ENCODE measurements around the gene TNS3. TPM values are rescaled to one million over a fixed set of nuclear protein-coding genes. Genes with fewer than 3 reads are reported as not detected.

Gene TNS3
- total RNA-seq, 4 donors from 2014 or later = 34.6 to 52.5 (median 48.6) TPM

DNA sequence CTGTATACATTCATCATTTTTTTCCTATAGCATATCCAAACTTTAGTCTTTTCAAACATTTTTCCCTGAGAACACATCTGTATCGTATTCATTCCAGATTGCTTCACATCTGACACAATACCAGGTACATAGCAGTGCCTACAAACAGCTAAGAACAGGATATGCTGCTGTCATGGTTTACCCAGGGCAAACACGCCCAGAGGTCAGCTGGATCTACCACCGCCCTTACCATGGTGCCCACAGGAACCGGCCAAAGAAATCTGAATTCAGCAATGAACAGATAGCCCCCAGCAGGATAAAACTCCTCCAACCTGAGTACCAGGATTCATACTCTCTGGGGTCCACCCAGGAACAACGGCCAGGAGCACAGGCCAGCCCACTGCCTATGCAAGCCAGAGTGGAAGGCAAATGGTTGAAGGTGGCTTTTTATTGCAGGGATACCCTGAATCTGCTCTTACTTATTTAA lies 43.0 kb downstream of the TNS3 start:
- Histone ChIP-seq H3K36me3 (no peaks in the 10 kb centered on the region), H3K9me3 (no peaks in the 10 kb centered on the region), H3K27me3 (peaks cover 0 to 10% (median 0%) of the 10 kb centered on the region in 4 donors), H3K27ac (replicated peaks in 1 of 4) (no peak overlapping the region), H3K4me3 (no peak overlapping the region), H3K4me1 (peaks cover 10 to 61% (median 51%) of the 10 kb centered on the region in 4 donors)
- intact Hi-C loops (cut with DNase I) = no loop called here
- DNase-seq (ENCODE audit: extremely low spot score) = no peak
- WGBS = 97% methylated on average over 5 of the region's 5 CpGs
- TF ChIP-seq EP300 (IDR thresholded peaks at IDR 0.05) (no peak), POLR2A (IDR thresholded peaks at IDR 0.05; ENCODE audit: low read depth) (no peak), POLR2AphosphoS5 (IDR thresholded peaks at IDR 0.05) (no peak)
- TF ChIP-seq, protein P1, sequence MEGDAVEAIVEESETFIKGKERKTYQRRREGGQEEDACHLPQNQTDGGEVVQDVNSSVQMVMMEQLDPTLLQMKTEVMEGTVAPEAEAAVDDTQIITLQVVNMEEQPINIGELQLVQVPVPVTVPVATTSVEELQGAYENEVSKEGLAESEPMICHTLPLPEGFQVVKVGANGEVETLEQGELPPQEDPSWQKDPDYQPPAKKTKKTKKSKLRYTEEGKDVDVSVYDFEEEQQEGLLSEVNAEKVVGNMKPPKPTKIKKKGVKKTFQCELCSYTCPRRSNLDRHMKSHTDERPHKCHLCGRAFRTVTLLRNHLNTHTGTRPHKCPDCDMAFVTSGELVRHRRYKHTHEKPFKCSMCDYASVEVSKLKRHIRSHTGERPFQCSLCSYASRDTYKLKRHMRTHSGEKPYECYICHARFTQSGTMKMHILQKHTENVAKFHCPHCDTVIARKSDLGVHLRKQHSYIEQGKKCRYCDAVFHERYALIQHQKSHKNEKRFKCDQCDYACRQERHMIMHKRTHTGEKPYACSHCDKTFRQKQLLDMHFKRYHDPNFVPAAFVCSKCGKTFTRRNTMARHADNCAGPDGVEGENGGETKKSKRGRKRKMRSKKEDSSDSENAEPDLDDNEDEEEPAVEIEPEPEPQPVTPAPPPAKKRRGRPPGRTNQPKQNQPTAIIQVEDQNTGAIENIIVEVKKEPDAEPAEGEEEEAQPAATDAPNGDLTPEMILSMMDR (IDR thresholded peaks at IDR 0.05) = no peak

DNA sequence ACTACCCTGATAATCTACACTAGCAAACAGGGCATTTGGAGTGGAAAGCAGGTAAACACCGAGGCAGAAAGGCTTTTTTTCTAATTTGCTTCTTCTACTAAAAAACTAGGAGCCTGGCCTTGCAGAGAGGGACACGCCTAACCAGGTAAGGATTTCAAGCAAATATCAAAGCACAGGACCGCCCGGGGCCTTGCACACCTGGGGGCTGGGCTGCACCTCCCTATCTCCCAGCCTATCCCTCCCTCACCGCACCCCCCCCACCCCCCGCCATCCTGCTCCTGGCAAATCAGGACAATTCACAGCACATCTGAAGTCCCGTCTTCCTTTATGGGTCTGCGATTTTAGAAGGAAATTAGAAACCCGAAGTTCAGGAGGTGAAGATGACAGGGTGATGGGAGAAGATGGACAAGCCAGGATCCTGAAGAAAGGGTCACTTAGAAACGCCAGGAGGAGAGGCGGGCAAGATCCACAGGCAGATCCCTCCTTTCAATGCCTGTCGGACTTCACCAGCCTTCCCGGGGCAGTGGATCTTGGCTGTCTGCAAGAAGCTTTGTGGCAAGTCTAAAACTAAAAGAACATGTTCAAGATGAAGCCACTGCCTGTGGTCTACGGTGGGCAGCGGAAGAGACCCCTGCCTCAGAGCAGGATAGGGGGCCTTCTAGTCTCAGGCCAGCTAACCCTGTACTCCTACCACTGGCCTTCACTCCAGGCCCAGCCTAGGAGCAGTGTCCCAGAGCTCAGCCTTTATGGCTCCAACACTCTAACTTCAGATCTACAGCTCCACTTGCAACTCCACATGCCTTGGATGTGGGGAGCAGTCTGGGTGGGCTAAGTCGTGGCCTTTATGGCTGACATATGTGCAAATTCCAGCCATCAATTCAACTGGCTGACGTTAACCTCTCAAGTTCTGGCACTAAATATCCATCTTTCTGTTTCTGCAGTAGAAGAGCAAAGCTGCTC lies 43.9 kb downstream of the TNS3 start:
- Histone ChIP-seq H3K4me3 (peak overlapping the region; percentile 55 to 64 (median 60)), H3K27me3 (peaks cover 0 to 10% (median 0%) of the 10 kb centered on the region in 4 donors), H3K4me1 (peaks cover 10 to 52% (median 47%) of the 10 kb centered on the region in 4 donors), H3K27ac (replicated peaks in 1 of 4) (peak overlapping the region in 2 of 4 donors; percentile 44 to 59), H3K9me3 (no peaks in the 10 kb centered on the region), H3K36me3 (no peaks in the 10 kb centered on the region)
- no peak for DNase-seq (ENCODE audit: extremely low spot score)
- 75% methylated on average over 15 of the region's 17 CpGs for WGBS
- TF ChIP-seq POLR2A (IDR thresholded peaks at IDR 0.05; ENCODE audit: low read depth) (no peak), POLR2AphosphoS5 (IDR thresholded peaks at IDR 0.05) (no peak), EP300 (IDR thresholded peaks at IDR 0.05) (no peak)
- TF ChIP-seq, protein P1 (IDR thresholded peaks at IDR 0.05) = no peak
- intact Hi-C loops (cut with DNase I) = no loop called here

DNA sequence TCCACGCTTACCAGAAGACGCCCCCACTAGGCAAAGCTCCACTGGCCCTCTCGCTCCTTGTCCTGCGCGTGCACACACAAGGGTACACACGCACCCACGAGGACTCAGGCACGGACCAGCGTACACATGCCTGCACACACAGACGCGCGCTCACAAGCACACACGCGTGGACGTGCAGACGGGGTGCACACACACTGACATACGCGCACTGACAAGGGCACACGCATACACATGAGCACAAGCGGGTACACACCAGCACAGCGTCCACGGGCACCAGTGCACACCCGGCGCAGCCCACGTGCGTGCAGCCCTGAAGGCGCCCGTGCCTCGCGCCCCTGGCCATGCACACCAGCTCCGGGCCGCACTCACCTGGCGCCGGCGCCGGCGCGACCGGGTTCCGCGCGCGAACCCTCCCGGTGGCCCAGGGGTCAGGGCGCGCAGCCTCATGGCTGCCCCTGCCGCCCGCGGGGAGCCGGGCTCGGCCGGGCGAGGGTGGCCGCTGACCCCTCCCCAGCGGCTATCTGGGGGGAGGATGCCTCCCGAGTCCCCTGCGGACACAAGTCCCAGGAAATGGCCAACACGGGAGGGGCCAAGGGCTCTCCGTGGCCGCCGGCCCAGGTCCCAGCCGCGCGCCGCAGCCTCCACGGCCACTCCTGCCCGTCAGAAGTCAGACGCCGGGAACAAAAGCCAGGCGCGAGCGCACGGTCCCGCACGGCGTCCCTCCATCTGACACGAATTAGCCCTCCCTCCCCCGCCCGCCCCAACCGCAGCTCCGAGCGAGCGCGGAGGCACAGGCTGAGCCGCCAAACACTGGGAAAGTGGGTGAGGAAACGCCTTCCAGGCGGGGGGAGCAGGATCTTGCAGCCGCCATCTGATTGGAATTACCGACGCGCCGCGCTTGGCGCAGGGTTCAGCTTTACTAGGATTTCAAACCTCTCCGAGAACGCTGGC lies 45.0 kb downstream of the TNS3 start:
- Histone ChIP-seq H3K27ac (replicated peaks in 1 of 4) (peak overlapping the region in 3 of 4 donors; percentile 17 to 59 (median 44)), H3K4me1 (peaks cover 10 to 56% (median 47%) of the 10 kb centered on the region in 4 donors), H3K4me3 (peak overlapping the region; percentile 55 to 64 (median 60)), H3K27me3 (peaks cover 0 to 10% (median 0%) of the 10 kb centered on the region in 4 donors), H3K9me3 (no peaks in the 10 kb centered on the region), H3K36me3 (no peaks in the 10 kb centered on the region)
- TF ChIP-seq POLR2AphosphoS5 (IDR thresholded peaks at IDR 0.05) = peak; percentile 18 to 19
- TF ChIP-seq EP300 (IDR thresholded peaks at IDR 0.05) = no peak
- intact Hi-C loops (cut with DNase I) = no loop called here
- WGBS = 14% methylated on average over 7 of the region's 96 CpGs
- no peak for DNase-seq (ENCODE audit: extremely low spot score)

DNA sequence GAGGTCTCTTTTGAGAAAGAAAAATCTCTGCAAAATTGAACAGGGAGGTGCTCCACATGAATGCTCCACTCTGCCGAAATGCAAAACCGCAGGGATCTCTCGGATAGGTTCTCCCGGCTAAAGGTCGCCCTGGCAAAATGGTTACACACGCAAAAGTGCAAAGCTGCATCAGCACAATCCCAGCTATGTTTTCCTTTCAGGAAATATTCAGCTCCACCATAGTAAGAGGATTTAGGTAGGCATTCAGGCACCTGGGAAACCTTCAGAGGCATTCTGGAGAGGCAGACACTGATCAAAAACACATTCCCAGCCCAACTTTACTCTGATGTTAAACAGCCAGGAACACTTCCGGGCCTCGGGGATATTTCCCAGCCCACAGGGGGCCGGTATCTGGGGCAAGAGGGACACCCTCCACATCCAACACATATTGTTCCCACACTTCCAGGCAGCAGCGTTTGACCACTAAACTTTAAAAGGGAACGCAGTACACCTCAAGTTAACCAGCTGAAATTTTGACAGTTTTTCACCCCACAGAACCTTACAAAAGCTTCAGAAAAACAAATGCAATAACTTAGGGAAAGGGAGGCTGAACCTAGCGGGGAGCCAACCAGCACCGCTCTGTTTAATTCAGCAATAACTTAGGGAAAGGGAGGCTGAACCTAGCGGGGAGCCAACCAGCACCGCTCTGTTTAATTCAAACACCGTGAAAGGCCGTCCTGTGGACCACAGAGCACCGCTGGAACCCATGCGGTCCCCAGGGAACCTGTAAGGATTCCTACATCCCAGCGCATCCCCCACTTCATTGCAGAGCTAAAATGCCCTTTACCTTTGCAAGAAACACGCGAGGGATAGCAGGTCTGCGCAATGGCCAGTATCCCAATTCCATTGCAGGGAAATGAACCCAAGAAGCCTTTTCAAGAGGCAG lies 45.9 kb downstream of the TNS3 start:
- DNase-seq (ENCODE audit: extremely low spot score) = no peak
- H3K27ac ChIP-seq (replicated peaks in 1 of 4) = peak overlapping the region in 2 of 4 donors; percentile 23 to 59
- TF ChIP-seq EP300 (IDR thresholded peaks at IDR 0.05) = no peak
- no peak for TF ChIP-seq POLR2A (IDR thresholded peaks at IDR 0.05; ENCODE audit: low read depth)
- TF ChIP-seq, protein P1 (IDR thresholded peaks at IDR 0.05) = no peak
- TF ChIP-seq POLR2AphosphoS5 (IDR thresholded peaks at IDR 0.05) = no peak
- intact Hi-C loops (cut with DNase I) = no loop called here
- peaks cover 0 to 10% (median 0%) of the 10 kb centered on the region in 4 donors for H3K27me3 ChIP-seq
- H3K4me1 ChIP-seq = peaks cover 10 to 56% (median 47%) of the 10 kb centered on the region in 4 donors
- H3K36me3 ChIP-seq = no peaks in the 10 kb centered on the region
- 87% methylated on average over 23 of the region's 23 CpGs for WGBS
- peak overlapping the region in 2 of 4 donors; percentile 58 to 62 for H3K4me3 ChIP-seq
- H3K9me3 ChIP-seq = no peaks in the 10 kb centered on the region
